GM21381 (cell line): Measurements from ENCODE around the gene B4GALNT3.

Source experiments
- ATAC-seq: cut with Tn5 transposase; IDR thresholded peaks from one replicate; pipeline ENCODE4 v1.9.1; 2021; ENCODE audit warnings: mild to moderate bottlenecking, moderate library complexity; ENCODE audit not compliant: unreplicated experiment

The B4GALNT3 gene

GRCh38 chr12:590206-590750 lies 130.5 kb downstream of the B4GALNT3 start:
- no peak for ATAC-seq

GRCh38 chr12:591167-592023 lies 131.7 kb downstream of the B4GALNT3 start:
- no peak for ATAC-seq

GRCh38 chr12:592024-592505 lies 132.3 kb downstream of the B4GALNT3 start:
- no peak for ATAC-seq

DNA sequence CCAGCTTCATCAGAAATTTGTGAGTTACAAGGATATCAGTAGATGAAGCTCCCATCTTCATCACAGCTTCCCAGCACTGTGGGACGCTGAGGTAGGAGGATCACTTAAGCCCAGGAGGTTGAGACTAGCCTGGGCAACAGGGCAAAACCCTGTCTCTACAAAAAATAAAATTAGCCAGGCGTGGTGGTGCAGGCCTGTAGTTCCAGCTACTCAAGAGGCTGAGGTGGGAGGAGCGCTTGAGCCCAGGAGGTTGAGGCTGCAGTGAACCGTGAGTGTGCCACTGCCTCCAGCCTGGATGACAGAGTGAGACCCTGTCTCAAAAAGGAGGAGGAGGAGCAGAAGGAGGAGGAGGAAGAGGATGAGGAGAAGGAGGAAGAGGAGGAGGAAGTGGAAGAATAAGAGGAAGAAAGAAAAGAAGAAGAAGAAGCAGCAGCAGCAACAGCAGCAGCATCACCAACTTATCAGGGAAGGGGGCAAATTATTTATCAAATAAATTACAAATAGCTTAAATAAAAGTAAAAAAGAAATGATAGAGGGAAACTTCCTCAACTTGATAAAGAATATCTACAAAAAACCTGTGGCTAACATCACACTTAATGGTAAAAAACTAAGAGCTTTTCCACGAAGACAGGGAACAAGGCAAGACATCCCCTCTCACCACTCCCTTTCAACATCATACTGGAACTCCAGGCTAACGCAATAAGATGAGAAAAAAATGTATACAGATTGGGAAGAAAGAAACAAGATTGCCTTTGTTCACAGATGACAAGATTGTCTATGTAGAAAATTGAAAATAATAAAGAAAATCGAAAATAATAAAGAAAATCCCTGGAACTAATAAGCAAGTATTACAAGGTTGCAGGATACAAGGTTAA lies 133.9 kb downstream of the B4GALNT3 start:
- no peak for ATAC-seq

DNA sequence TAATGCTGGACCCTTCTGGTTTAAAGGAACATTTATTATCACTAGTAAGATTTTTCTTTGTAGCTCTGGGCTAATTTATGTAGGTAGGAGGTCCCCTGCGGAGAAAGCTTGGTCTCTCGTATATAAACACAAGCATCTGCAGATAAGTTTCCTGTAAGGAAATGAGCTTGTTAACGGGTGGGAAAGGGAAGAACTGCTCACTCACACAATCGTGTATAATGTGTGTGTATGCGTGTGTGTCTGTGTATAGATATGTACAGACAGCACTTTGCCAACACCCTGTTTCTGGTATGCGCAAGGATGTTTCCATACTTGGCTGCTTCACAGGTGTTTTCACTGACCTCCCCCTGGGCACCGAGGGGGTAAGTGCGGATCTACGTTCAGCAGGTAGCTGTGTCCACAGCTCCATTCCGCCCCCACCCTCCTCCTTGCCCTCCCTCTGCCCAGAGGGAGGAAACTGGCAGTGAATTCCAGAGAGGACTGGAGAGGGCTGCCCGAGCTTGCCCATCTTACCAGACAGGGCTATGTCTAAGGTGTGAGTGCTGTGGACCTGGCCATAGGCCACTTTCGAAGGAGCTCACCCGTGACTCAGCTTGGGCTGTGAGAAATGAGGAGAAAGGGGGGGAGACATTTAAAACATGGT lies 138.3 kb downstream of the B4GALNT3 start:
- no peak for ATAC-seq

DNA sequence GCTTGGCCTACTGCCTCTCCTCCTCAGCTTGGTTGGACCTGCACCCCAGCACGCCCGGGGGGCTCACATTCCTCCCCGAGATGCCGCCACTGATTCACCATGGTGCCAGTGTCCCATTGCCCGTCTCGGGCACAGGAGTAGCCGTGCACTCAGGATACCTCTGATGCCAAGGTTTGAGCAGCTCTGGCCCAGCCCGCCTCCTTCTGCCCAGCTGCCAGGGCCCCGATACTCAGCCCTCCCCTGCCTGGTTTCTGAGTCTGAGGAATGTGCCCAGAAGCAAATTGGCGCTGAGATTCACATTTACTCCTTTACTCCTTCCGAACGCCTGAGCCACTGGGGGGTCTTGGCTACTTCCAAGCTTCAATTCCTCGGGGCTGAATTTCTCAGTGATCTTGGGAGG lies 140.0 kb downstream of the B4GALNT3 start:
- ATAC-seq, result no peak

DNA sequence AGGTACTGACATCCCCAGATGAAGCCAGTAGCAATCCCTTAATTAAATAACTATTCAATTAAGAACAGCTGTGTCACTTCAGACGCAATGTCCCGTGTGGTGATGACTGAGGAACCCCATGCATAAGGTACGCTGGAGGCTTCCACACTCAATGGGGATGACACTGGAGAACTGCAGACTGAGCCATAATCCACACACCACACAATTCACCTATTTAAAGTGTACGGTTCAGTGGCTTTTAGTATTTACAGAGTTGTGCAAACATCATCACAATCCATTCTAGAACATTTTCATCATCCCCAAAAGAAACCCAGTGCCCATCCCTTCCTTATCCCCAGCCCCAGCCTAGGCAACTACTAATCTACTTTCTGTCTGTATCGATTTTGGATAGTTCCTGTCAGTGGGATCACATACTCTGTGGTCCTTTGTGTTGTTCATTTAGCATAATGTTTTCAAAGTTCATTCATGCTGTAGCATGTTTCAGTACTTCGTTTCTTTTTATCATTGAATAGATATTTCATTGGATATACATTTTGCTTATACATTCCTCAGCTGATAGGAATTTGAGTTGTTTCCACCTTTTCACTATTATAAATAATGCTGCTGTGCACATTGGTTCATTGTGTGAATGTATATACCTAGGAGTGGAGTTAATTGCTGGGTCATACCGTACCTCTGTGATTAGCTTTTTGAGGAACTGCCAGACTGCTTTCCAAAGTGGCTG lies 142.4 kb downstream of the B4GALNT3 start:
- ATAC-seq, result no peak

DNA sequence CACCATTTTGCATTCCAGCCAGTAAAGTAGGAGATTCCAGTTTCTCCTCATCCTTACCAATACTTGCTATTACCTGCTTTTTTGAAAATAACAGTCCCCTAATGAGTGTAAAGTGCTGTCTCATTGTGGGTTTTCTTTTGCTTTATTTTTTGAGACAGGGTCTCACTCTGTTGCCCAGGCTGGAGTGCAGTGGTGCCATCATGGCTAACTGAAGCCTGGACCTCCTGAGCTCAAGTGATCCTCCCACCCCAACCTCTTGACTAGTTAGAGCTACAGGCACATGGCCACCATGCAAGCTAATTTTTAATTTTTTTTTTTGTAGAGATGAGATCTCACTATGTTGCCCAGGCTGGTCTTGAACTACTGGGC lies 142.9 kb downstream of the B4GALNT3 start:
- no peak for ATAC-seq

GRCh38 chr12:604956-605355 lies 145.2 kb downstream of the B4GALNT3 start:
- ATAC-seq, result no peak

- ATAC-seq, result no peak
Measured at GRCh38 chr12:607541-608001, 147.8 kb downstream of the B4GALNT3 start.

DNA sequence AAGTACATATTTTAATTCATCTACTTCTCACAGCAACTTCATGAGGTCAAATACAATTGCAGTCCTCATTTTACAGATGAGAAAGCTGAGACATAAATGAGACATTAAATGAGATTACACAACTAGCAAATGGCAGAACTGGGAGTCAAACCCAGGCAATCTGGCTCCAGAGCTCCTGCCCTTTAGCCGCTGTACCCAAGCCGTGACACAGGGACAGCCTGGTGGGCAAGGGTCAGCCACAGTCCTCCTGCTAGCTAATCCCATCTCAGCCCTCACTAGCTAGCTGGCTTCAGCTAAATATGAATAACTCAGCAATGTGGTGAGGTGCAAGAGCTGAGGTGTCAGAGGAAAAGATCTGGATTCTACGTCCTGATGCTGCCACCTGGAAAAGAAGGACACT lies 148.7 kb downstream of the B4GALNT3 start:
- ATAC-seq, result no peak

DNA sequence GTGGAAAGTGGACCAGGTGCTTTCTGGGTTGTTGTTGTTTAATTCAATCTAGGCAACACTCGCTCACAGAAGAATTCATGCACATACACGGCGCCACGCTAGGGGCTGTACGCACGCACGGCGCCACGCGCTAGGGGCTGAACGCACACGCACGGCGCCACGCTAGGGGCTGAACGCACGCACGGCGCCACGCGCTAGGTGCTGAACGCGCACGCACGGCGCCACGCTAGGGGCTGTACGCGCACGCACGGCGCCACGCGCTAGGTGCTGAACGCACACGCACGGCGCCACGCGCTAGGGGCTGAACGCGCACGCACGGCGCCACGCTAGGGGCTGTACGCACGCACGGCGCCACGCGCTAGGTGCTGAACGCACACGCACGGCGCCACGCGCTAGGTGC lies 149.2 kb downstream of the B4GALNT3 start:
- ATAC-seq, result no peak

DNA sequence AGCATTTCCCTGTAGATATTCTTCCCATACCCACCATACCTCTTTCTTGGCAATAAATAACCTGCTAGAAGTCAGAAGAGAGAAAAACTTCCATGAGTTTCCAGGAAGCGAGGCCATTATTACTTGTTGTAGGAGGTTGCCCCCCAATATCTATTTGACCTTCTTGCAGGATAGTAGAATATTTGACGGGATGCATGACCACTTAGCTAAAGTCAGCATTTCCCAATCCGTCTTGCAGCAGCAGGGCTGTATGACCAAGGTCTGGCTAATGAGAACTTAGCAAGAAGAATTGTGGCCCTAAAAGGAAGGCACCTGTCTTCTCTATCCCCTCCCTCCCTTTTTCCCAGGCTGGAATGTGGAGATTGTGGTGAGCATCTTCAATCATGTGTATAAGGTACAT lies 152.0 kb downstream of the B4GALNT3 start:
- no peak for ATAC-seq

DNA sequence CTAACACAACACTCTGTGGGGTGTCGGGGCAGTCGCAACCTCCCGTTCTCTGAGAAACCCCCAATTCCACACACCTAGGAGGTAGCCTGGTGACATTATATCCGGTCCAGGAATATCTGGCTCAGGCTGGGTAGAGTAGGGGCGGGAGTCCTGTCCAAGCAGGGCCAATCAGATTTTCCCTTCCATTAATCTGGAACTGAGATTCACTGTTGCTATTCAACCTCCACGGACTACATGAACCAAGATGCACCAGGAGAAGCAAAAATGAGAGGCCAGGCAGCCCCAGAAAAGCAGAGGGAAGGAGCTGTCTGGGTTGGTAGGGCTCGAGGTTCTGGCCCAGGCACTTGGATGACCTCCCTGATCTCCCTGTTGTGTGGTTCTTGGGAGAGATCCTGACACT lies 152.6 kb downstream of the B4GALNT3 start:
- no peak for ATAC-seq

- ATAC-seq, result no peak
Measured at GRCh38 chr12:612886-613285, 153.1 kb downstream of the B4GALNT3 start.
